Stimulated activated CD8-positive, alpha-beta memory T cell treated with anti-CD3 and anti-CD28 coated beads, Interleukin-4, amount 100 ng/mL, for 4 hours (primary cell): Measurements from ENCODE around the gene ZNF32.

ENCODE experiments used
- DNase-seq, 2 donors: peaks; one replicate each; pipeline ENCODE4 v3.0.0-alpha.2; 2020; ENCODE audit warnings: low read depth in 2 of 2, low spot score in 1 of 2

Gene ZNF32

DNA sequence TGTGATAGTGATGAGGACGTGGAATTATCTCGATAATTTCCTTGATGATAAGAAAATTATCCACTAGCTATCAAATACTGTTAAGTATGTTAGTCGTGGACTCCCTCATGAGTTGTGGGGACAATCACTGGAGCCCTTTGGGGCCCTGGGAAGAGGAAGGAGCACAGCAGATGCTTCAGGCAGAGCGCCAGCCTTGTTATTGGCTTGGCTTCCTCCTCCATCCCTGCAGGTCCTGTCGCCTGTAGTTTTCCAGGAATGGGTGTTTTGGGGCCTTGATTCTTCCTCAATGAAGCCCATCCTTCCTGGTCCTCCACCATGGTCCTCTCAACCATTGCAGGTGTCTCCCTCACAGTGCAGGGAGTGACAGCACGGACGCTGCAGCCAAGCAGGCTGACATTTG is 32.5 kb upstream of the ZNF32 start:
- DNase-seq, result no peak

DNA sequence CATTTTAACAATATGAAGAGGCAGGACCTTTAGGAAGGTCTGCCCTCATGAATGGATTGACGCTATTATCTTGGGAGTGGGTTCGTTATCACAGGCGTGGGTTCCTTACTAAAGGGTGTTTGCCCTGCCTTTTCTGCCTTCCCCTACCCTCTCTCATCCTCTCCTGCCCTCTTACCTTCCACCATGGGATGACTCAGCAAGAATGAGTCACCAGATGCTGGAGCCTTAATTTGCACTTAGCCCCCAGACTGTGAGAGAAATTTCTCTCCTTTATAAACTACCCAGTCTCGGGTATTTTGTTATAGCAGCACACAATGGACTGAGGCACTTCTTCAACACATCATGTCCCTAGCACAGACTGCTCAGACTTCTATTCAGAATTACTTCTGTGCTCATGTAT is 31.4 kb upstream of the ZNF32 start:
- no peak for DNase-seq

DNA sequence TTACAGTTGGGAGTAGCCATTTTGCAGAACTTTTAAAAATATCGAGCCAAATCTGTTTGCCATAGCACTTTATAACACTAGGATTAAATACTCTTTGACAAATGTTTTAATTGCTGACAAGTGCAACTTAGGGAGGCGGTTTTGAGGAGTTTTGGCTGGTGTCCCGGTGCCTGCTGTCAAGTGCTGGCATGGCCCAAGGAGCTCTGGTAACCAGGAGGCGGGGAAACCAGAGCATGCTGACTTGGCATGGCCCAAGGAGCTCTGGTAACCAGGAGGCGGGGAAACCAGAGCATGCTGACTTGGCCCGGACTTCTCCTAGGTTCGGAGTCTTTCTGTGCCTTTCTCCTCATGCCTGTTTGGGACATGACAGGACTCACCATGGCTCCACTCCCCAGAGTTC is 30.8 kb upstream of the ZNF32 start:
- DNase-seq, result no peak

DNA sequence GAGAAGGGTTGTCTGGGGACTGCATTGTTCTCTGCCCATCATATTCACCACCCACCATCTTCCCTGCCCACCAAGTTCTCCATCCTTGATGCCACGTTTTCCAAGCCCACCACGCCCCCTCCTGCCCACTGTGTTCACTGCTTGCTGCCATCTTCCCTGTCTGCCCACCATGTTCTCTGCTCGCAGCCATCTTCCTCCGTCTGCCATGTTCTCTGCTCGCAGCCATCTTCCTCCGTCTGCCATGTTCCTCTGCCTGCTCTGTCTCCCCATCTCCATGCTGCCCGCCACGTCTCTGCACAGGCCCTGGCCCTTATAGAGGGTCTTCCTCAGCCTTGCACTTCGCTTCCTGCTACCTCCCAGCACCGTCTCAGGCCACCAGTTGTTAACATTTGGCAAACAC is 30.0 kb upstream of the ZNF32 start:
- DNase-seq, result no peak

DNA sequence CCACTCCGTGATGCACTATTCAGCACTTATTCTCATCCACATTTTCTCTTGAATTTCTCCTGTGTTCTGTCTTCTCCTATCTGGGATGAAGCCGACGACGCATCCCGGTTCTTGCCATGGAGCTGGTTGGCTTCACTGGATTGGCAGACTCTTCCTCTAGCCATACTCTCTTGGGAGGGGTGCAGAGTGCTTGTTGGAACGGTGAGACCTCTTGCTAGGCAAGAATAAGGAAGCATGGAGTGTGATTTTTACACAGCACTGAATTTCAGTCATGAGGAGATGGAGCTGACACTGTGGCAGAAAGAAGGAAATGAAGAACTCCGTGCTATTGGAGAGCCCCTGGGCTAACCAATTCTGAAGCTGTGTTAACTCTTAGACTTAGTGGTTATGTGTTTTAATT is 28.2 kb upstream of the ZNF32 start:
- DNase-seq, result no peak

DNA sequence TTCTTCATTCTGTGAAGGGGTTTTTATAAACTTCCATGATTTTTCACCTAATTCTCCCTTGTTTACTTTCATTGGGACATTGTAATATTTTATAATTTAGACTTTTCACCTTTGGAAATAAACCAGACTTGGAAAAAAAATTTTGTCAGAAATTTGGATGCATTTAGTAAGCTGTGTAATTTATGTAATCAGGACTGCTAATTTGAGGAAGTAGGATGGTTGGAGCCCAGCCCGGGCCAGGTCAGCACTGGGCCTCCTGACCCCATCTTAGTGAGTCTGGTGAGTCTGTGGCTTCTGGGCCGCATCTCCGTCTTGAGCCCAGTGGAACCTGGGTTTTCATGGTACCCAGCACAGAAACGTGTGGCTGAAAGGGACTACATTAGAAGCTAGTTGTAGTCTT is 27.6 kb upstream of the ZNF32 start:
- no peak for DNase-seq

DNA sequence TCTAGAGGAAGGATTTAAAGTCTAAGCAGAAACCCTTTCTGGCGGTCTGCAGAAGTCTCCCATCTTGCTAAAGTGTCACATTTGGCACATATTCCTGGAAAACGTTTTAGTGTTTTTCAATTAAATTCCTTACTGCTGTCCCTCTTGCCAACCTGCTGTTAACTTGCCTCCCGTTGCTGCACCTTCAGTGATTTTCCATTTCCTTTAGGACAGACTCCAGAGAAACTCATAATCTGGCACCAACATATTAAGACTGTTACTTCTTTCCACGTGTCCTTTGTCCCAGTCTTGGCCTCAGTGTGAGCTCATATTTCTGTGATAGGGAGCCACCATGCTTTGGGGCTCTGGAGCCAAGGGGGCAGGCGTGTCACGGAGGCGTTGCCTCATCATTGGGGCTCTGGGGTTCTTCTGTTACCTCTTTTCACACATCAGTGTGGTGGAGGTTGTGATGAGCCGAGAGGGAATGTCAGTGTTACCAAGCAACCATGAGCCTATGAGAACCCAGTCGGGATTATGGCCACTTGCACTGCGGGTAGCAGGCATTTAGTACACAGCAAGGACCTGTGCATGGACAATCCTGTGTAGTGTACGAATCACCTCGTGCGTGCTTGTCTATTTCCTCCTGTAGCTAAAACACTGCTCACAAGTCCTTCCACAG is 26.0 kb upstream of the ZNF32 start:
- no peak for DNase-seq

DNA sequence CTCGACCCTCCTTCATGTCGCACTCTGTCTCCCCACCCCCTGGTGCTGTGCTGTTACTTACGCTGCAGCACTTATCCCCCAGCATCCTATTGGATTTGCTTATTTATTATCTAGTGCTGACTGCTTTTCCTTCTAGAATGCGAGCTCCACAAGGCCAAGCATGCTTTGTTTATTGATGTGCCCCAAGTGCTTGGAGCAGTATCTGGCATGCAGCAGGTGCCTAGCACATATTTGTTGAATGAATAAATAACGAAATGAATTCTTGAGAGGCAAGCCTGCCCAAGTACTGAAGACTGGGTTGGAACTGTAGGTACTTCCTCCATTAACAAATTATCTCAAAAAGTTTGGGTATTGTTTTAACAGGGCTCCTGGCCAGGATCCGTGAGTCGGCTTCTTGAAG is 24.8 kb upstream of the ZNF32 start:
- DNase-seq, result no peak

DNA sequence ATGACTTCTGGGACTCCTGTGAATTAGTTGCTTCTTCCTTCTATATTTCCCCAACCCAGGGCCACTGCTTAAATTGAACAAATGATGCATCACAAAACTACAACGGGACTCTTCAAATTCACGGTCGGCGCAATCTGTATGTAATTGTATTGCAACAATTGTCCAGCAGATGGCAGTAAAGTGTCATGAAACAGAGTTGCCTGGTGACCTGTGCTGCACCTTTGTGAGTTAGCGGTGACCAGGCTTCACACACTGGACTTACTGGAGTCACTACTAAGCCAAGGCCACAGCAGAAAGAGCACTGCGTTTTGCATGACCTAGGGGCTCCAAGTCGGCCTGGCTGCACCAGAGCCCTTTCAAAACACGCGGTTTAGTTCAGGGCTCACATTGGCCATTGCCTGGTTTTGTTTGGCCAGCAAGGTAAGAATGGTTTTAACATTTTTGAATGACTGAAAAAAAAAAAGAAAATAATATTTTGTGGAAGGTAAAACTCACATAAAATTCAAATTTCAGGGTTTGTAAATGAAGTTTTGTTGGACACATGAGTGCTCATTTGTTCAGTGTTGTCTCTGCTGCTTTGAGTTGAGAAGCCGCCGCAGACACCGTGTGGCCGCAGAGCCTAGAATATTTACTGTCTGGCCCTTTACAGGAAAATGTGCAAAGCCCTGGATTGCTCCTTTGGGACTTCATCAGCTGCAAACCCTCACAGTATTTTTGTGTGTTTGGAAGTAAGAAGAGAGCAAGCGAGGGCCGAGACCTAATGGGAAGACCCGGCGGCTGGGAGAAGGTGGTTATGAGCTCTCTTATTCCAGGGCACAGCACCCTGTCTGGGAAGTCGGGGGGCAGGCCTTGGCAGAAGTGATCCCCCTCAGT is 23.2 kb upstream of the ZNF32 start:
- peak in 1 of 2 donors; percentile 22 for DNase-seq

DNA sequence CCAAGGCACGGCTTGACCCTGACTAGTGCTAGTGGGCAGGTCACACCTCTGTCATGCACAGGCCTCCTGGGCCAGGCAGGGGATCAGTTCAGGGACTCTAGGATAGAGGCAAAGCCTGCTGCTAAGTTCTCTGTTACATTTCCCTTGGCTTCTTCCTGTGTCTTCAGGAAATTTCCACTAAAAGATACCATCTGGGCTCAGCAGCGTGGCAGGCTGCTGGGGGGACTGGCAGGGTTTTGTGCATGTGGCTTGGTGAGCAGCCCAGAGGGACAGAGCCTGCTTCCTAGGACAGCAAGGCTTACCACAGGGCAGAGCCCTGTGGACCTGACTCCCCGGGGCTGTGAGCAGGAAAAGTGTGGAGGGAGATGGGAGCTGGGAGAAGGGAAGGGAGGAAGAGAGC is 20.7 kb upstream of the ZNF32 start:
- DNase-seq, result no peak

DNA sequence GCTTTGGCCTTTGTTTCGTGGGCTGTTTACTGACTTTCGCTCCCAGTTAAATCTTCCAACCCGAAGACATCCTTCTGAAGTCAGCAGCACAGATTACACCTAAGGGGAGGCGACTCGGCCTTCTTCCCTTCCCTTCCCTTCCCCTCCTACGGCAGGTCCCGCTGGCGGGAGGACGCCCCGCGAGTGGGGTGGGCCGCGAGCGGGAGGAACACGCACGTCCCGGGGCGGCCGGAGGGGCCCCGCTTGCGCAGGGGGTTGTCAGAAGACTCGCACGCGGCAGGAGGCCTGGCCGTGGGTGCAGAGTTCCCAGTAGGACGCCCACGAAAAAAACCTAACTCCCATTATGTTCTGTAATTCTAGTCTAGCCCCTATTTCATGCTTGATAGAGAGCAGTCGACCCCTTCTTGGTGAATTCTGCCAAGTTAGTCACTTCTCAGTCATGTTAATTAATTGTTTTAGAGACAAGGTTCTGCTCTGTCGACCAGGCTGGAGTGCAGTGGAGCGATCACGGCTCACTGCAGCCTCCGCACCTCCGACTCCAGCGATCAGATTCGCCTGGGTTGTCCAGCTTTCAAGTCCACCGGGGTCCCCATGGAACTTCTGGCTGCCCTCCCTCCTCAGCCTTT is 19.2 kb upstream of the ZNF32 start:
- no peak for DNase-seq

DNA sequence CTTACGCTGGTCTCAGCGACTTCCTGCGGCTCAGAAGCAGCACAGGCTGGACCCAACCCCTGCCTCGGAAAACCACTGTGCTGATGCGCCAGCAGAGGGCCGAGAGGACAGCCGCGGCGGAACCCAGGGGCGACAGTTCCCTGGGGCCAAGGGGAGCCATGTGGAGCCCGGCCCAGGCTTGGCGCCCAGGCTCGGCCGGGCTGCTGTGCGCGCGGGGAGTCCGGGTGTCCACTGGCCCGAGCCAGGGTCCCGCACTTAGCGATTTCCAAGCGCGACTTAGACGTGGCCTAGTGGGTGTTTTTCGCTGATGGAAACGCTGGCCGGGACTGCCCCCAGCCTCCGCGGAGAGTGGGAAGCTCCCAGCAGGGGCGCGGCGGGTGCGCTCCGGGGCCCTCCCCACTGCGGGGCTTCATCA is 18.6 kb upstream of the ZNF32 start:
- no peak for DNase-seq

DNA sequence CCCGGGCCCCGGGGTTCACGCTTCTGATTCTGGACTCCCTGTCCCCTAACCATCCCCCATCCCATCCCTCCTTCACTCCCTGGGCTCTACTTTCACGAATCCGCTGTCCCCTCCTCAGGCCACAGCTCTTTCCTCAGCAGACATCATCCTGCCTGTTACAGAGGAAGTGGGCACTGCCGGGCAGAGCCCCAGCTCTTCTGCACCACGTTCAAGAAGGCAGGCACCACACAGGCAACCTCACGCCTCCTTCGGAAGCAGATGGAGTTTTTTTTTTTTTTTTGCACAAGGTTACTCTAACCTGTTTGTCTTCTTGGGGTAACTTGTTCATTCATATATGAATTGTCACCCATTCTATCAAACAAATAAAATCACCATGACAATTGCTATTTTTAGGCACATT is 17.9 kb upstream of the ZNF32 start:
- DNase-seq, result no peak

DNA sequence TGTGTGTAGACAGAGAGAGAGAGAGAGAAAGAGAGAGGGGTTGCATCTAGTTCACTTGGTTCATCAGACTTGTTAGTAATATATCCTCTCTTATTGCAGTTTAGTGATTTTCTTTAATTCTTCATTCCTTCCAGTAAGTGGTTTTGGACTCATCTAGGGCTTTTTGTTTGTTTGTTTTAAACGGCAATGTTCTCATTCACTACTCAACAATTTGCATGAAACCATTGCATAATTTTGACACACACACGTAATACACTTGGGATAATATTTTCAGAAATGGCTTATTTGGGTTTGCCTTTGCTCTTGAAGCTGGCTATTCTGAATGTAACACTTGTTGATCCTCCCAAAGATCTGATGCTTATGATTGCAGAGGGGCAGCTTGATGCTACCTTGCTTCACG is 16.4 kb upstream of the ZNF32 start:
- DNase-seq, result no peak

DNA sequence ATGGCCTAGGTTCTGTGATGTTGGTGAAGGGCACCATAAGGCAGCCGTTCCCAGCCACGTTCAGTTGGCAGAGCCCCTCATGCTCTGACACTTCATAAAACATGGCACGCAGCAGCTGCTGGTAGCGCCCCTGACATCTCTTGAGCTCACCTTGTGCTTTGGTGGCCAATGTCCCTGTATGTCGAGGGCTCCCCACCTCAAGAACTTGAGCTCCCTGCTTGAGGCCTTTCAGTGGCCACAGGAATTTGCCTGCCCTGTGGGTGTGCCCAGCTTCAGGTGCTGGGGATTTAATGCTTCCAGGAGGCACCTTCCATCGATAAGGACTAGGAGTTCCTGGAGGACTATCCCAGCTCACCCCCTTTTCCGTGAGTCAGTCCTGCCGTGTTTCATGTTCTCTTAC is 9.5 kb upstream of the ZNF32 start:
- DNase-seq, result no peak

DNA sequence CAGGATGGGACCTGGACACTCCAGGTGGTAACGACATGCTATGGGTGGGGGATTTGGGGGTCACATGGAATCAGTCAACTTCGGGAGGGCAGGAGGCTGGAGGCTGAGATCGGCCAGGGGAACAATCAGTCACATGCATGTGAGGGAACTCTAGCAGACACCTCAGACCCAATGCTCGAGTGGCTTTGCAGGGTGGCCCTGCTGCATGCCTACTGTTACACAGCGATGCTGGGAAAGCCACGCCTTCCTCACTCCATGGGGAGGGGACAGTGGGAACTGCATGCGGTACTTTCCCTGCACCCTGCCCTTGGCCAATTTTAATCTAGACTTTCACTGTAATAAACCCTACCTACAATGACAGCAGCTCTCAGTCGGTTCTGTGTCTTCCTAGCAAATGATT is 6.6 kb upstream of the ZNF32 start:
- DNase-seq, result no peak

DNA sequence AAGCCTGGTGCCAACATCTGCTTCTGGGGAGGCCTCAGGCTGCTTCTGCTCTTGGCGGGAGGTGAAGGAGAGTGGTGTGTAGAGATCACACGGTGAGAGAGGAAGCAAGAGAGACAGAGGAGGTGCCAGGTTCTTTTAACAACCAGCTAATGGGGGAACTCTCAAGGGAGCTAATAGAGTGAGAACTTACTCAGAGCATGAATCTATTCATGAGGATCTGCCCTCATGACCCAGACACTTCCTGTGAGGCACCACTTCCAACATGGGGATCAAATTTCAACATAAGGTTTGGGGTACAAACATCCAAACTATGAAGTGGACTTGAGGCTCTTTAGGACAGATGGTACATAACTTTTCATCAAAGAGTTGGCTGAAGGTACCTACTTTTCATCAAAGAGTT is 5.1 kb upstream of the ZNF32 start:
- DNase-seq, result no peak

DNA sequence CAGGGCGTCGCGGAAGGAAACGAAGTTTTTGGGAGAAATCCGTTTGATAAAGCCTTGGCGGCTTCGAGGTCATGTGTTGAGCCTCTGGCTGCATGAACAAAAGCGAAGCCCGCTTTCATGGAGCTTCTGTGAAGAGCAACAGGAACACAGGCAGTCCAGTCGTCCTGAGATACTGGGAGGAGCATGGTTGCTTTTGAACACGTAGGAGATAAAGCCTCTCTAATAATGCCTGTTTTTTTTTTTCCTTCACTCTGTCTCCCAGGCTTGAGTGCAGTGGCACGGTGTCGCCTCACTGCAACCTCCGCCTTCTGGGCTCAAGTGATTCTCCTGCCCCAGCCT is 473 bp upstream of the ZNF32 start:
- DNase-seq, result no peak

DNA sequence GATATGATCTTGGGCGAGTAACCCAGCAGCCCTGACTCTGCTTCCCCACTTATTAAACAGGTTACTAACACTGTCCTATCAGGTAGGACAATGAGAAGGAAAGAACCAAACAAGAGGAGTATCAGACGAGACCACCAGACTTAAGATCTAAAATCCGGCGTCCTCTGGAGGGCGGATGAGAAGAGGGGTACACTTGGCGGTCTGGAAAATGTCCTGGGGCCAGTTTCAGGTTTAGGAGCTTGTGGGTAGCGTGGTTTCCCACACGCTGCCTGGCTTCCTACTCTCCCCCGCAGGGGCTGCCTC is 635 bp downstream of the ZNF32 start:
- no peak for DNase-seq

DNA sequence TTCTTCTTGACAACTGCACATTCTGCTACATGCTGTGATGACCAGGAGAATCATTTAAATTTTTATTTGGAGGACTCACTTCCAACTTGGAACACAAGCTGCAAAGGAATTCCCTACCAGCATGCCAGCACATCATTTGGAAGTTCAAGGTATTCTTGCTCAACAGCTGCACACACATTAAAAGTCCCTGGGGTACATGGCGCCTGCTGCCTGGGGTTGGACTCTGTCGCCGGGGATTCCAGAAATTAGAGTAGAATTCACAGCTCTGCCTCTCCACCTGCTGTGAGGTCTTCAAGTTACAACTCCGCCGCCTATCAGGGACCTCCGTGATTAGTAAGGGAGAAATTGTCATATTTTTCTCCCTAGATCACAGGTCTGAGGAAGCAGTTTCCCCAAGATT is 1.1 kb downstream of the ZNF32 start:
- no peak for DNase-seq

DNA sequence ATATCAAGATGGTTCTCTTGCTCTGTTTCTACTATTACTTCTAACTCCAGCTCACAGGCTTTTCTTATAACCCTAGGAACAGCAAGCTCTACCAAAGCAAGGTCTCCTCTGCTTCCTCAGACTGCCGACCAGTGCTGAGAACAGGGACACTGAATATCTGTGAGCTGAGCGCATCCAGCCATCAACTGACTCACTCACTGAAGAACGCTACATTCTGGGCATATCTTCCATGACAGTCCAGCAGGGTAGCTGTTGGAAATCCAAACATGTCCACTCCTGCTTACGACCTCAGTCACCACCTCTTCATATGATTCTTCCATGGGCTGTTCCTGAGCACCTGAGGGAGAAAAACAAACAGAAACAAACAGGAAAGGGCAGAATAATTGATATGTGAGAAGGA is 2.8 kb downstream of the ZNF32 start:
- no peak for DNase-seq

DNA sequence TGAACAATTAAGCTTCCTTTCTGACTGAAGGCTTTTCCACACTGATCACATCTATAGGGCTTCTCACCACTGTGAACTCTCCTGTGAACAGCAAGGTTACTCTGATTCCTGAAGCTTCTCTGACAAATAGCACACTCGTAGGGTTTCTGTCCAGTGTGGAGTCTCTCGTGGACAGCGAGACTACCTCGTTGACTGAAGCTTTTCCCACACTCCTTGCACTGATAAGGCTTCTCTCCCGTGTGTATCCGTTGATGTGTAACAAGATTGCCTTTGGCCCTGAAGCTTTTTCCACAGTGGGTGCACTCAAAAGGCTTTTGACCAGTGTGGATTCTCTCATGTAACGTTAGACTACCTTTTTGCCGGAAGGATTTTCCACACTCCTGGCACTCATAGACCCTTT is 4.4 kb downstream of the ZNF32 start:
- no peak for DNase-seq

DNA sequence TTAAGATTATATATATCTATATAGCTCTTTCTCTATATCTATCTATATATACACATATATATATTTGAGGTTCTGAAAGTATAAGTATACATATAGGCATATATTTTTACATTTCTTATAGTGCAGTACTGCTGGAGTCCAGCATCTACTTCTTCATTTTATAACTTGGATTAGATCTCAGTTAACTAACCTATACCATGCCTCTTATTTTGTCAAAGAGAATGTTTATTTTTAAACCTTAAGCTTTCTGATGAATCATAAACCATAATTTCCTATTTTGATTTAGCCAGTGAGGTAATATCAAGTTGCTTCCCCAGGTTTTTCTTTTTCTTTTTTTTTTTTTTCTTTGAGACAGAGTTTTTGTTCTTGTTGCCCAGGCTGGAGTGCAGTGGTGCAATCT is 8.1 kb downstream of the ZNF32 start:
- no peak for DNase-seq
